HS-27A (cell line): Measurements from ENCODE around the gene OTX1.
"Not testable (repeated sequence)": the region's sequence is repeated elsewhere in the genome, so short reads cannot be mapped to it uniquely, and the experiment has no call there.

ENCODE experiments used
- DNase-seq: peaks from one replicate; pipeline ENCODE4 v3.0.0-alpha.2; 2012; ENCODE audit warnings: low read depth, missing footprints

Gene OTX1

DNA sequence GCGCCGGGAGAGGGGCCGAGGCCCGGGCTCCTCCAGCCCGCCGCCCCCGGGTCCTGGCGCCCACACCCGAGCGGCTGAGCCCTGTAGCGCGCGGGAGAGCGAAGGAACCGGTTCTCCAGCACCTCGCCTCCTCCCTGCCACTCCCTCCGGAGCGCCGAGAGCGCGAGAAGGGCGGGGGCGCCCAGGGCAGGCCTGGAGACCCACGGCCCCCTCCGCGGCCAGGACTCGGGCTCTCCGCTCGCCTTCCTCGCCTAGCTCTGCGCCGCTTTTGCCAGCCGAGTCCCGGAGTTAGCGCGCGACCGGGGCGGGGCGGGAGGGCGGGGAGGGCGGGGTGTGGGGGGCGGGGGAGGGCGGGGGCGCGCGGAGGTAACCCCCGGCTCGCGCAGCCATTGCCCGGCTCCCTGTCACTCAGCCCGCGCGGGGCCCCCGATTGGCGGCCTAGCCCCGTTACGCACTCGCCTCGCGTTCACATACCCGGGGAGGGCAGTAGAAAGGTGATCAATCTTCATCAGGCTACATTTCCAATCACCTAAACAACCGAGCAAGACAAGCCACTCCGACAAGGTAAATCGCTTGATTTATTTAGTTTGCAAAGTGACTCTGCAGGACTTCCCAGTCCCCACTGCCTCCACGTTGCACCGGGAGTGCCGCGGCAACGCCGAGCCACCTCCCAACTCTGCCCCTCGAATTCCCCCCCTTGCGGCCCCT, at the start of gene OTX1:
OTX1 (plus strand) TSS at position 497 of the 708 bp plus-strand sequence. CDS start 2,161 bp downstream, outside the sequence.
- no peak for DNase-seq

DNA sequence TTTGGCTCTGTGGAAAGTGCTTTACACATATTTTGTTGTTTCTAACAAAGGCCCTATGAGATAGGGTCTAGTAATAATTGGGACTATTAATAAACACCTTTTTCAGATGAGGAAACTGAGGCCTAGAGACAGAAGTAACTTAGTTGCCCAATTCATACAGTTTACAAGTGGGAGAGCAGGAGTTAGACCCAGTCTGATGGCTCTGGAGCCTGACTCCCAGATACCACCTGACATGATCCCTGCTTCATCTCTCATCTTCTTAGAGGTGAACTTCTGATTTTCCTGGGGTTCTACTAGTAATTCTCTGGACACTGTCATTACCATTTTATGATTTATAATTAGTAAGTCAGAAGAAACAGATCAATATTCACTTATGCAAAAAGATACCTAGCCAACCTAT, 49.1 kb upstream of the OTX1 start:
- no peak for DNase-seq

DNA sequence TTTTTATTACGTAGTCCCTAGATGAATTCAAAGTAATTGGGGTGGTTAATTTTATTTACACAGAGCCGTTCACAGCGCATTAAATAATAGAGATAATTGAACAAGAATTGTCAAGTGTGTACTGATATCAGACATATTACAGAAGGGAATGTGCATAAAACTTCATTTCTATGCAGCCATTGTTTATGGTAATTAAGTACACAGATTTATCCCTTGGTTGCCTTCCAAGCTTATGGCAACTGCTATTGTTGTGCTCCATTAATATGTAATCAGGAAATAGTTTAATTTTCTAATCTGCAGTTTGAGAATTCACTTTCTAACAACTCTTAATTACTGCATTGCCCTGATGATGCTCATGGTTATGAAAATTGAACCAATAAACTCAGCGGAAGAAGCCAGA, 47.3 kb upstream of the OTX1 start:
- DNase-seq = no peak

DNA sequence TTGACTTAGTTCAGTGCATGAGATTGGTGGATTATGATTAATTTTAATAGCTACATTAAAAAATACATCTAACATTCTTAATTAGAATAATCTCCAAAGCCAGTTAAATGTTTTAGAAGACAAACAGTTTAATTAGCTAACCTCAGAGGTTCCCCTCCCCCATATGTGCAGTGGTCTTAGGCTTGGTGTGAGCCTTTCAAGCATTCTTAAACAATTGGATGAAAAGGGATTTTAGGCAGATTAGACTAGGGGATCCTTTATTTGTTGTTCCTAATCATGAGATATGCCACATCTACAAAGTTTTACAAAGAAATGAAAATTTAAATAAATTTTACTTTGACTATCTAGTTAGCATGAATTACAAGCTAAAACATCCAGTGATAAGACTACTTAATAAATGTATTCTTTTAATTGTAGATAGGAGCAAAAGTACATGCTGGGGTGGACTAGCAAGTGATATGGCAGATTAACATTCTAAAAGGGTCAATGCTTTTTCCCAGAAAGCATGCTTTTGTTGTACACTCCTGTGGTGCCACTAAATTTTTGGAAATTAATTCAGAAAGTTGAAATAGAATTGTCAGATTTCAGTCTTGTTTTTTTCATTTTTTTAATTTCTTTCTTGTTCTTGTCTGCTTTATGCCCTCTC, 42.7 kb upstream of the OTX1 start:
- DNase-seq = no peak

DNA sequence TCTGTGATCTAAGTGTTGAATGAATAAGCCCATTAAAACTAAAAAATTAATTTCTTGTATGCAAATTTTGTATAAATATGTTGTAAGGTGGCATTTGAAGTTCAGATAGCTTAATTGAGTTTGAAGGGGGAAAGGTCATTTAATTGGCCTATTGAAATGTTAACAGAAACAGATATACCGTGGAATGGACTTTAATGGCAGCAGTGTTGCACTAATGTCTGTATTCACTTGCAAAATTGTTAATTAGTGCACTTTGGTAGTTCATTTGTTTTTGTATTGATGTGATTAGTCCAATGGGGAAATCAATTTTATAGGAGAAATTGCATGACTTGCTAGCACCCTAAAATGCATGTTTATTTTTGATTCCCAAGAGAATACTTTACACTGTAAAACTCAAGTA, 41.8 kb upstream of the OTX1 start:
- DNase-seq = no peak

DNA sequence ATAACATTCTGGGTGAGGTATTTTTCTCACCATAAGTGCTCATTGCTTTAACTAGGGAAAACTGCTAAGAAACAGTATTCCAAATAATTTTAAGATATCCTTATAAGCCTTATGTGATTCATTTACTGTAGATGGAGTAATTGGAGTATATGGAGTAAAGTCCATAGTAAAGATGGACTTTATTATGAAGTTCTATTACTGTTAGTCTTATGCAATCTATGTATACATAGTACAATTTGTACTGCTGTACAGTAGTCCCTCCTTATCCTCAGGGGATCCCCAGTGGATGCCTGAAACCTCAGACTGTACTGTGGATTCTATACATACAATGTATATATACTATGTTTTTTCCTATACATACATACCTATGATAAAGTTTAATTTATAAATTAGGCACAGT, 41.1 kb upstream of the OTX1 start:
- DNase-seq = no peak

DNA sequence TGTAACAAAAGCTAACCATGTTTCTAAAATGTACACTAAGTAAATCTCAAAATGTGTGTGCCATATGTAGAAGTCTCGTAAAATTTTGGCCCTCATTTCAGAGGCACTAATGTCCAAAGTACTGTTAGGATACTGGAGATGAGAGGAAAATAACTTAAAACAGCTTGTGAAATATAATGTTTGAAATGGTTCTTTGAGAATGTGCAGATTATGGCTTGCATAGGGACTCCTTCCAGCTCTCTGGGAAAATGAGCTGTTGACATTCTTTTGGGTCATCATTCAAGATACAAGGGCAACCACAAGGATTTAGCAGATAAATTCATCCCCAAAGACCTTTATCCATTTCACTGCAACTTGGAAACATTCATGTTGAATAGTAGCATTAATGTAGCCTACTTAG, 38.1 kb upstream of the OTX1 start:
- DNase-seq = no peak

DNA sequence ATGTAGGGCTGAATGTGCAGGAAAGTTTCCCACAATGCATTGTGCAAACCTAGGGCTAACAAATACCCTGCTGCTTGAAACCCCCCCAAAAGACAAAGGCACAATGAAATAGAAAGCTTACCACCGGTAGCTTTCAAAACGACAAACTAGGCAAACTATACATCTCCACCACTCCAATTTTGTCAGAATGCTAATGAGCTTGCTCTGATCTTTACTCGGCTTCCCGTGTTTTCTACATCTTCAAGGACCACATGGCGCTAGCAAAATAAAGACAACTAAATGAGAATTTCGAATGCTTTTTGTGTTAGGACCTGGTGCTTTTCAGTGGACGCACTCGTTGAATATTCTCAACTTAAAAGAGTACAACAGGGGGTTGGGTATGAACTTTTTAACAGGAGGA, 37.2 kb upstream of the OTX1 start:
- DNase-seq = no peak

DNA sequence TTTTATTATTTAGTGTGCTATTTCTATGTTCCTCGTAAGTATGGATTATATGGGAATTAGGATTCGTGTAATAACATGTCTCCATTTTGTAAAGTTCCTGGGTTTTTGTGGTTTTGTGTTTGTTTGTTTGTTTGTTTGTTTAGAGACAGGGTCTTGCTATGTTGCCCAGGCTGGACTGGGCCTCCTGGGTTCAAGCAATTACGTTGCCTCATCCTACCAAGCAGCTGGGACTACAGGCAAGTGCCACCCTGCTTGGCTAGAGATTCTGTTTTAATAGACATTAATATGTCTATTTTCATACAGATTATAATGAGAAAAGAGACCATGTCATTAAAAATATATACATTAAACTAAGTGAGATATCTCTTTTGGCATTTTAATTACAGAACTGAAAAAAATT, 35.2 kb upstream of the OTX1 start:
- DNase-seq = no peak

DNA sequence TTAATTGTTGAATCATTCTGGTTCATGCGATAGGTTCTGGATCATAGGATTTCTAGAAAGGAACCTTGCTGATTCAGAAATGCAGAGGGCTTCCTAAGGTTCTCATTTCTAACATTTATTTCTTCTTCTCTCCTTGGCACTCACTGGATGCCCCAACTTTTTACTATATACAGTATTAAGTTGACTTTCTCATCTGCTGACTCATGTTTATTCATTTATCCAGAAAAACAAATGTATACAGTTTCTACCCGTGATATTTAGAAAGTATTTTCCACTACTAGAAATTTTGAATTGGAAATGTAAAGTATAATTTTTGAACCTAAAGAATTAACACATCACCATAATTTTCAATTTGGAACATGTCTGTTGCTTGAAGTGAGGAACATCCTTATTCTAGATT, 32.2 kb upstream of the OTX1 start:
- DNase-seq = no peak

DNA sequence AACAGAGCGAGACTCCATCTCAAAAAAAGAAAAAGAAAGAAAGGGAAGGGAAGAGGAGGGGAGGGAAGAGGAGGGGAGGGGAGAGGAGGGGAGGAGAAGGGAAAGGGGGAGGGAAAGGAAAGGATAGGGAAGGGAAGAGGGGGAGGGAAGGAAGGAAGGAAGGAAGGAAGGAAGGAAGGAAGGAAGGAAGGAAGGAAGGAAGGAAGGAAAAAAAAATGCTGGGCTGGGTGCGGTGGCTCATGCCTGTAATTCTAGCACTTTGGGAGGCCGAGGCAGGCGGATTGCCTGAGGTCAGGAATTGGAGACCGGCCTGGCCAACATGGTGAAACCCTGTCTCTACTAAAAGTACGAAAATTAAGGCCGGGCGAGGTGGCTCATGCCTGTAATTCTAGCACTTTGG, 30.9 kb upstream of the OTX1 start:
- DNase-seq = not testable (repeated sequence)

DNA sequence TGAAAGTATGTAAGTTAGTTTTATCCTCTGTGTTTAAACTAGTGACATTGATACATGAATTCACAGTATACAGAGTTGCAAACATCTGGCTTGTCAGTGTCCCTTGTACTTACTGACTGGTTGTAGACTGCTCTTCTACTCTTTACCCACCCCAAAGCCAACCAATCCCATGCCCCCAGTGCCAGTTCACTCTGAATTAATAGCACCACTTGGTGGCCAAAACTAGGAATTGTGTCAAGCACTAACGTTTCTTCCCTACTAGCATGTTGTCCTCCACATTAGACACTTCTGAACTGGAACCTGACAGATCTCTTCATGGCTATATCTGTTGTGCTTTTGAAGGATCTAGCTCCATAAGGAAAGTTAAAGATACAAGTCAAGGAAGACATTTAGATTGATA, 27.2 kb upstream of the OTX1 start:
- no peak for DNase-seq

DNA sequence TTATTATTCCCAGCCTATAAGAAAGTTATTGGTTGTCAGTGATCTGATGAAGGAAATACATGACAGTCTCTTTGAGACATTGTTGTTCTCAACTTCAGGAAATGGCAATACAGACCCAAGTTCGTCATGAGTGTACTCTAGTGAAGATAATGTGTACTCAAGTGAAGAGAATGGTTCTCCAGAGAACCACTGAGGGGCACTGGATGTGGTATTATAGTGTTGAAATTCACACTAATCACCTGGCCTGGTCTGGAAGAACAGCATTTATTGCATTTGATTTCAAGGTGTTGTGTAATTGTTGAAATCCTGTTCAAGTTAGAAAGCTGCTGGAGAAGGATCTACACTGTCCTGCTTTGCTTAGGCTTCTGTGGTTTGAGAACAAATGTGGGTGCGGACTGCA, 23.4 kb upstream of the OTX1 start:
- no peak for DNase-seq

DNA sequence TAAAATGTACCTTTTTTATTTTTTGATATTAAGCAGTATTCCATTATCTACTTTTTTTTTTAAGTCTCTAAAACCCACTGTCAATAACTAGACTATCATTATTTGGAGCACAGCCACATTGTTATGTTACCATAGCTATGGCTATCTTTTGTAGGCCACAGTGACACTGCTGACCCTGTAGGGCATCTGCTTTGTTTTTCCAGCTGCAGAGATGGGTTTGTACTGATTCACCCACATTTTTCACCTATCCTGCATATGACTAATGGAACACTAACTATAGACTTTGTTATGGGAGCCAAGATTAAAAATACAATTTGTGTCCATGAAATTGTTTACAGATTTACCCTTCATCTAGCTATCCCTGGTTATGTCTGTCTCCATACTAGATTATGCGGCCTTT, 21.6 kb upstream of the OTX1 start:
- no peak for DNase-seq

DNA sequence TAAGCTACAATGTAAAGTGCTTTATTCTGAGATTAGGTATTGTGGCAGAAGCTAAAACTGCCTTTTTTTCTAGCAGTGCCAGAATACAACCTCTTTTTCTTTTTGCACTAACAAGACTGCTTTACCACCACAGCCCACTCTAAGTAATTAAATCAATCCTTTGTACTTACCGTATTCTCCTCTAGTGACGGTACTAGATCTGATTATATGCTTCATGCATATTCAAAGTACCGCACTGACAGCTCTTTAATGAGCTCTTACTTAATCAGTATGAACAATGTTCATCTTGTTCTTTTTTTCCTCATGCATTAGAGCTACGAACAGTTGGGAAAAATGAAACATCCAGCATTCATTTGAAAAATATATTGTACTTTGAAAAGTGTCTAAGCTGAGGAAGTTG, 16.1 kb upstream of the OTX1 start:
- no peak for DNase-seq

DNA sequence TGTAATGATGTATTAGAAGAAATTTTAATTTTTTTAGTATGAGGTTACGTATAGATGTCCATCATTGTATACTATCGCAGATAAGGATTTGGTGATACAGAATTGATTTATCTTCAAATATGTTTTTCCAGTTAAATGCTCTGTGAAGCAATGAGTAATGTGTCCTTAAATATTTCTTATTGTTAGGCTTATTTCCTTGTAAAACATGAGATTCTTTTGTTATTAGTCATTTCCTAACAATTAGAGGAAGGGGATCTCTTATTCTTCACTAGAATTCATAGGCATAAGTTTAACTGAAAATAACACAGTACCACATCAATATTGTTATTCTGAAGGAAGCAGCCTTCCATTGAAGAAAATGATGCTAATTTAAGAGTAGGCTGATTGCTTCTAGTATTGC, 15.5 kb upstream of the OTX1 start:
- DNase-seq = no peak

DNA sequence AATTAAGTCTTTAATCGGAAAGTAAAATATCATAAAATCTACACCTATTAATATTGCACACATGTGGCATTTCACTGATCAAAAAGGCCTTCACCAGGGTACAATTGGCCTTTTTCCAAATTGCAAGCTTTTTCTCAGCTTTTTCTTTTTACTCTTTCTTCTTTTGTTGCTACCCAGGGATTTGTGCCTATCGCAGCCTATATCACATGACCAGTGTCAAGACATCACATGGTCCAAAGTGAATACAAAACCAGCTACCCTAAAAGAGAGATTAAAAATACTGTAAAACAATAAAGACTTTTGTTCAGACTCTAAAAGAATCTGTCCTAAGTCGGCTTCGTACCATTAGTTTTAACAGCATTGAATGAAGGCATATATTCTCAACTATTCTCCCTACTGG, 15.0 kb upstream of the OTX1 start:
- no peak for DNase-seq

DNA sequence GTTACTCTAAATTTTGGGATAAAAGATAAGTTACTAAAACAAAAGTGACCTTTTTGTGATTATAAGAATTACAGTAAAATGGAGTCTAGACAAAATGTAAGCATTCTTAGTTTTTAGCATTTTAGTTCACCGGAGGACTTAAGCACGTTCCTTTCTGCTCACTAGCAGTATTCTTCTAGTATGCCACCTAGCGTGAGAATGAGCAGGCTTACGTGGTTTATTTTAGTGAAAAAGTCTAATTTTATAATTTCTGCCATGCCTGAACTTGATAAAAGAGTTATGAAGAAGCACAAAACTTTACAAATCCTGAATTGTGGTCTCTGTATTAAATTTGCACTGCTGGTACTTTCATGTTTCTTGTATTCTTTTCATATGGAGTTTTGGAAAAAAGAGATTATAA, 12.6 kb upstream of the OTX1 start:
- DNase-seq = no peak

DNA sequence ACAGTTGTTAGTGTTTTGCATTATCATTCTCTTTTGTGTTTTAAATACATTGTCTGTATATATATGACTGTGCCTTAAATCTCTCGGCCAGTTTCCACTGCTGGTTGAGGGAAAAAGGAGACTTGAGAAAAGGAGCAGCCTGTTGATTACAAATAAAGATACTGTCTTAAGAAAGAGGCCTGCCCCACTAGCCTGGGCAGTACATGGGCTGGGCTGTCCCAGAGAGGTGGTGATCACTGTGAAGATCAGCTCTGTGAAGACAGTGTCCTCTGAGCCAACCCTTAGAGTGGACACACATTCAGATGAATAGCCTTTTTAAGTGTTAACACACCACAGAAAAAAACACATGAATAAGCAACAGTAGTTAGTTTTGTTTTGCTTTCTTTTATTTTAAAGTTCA, 10.0 kb upstream of the OTX1 start:
- DNase-seq = no peak

DNA sequence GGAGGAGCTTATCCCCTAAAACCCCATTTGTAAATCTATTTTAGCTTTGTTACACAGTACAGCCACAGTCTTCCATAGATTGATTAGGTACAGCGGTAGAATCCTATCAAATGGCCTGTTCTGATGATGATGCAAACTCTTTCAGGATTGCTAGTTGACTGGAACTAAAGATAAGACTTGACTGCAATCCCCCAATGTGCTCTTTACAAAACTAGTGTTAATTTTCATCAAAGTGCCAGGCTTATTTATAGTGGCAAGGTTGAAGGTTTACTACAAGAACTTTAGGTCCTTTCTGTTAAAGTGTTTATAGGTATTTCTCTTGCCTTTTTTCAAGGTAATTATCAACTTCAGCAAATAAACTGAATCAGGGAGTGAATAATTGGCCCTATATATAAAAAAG, 9.0 kb upstream of the OTX1 start:
- no peak for DNase-seq

DNA sequence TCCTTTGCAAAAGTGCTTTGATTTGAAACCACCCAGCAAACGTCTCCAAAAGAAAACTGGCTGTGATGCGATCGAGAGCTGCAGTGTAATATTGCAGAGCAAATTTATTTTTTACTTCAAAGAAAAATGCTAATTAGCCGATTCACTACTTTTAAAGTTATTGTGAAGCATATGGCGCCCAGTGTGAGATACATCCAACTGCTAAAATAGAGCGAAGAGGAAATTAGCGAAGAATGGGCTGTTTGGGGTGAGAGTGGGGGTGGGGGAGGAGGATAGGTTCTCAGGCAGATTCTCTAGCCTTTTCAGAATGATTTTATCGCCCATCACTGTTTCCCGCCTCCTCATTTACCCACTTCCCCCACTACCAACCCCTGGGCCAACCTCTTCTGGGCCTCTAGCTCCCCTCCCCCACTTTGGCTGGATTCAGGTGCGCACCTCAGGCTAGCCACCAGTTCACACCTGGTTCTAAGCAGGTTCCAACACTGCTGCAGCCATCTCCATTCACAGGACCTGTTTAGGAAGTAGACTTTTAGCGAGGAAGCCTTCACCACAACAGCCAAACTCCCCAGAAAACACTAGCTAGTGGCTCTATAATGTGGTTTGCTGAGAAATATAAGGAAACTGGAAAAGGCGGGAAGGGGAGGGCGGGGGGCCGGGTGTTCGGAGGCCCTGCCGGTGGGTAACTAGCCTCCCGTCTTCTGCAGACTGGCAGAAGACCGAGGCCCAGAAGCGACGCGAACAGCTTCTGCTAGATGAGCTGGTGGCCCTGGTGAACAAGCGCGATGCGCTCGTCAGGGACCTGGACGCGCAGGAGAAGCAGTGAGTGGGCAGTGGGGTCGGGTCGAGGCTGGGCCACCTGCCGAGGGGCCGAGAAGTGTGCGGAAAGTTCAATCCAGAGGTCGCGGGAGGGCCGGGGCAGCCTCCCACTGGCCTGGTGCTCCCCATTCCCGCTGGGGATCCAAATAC, 6.0 kb upstream of the OTX1 start:
- DNase-seq = no peak

DNA sequence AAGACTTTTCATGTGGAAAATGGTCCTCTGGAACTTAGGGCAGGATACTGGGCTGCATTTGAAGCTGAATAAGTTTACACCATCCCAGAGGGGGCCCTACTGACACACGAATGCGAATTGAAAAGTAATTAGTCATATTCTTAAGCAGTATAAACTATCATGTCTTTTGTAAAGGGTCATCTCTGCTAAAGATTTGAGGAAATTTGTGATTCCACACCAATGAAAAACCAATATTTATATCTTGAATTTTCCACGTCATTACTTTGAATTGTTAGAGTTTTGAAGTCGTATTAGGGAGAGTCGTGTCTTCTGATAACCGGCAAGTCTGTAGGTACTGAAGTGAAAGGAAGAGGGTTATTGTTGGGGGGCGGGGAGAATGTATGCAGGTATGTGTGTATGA, 4.1 kb upstream of the OTX1 start:
- no peak for DNase-seq

DNA sequence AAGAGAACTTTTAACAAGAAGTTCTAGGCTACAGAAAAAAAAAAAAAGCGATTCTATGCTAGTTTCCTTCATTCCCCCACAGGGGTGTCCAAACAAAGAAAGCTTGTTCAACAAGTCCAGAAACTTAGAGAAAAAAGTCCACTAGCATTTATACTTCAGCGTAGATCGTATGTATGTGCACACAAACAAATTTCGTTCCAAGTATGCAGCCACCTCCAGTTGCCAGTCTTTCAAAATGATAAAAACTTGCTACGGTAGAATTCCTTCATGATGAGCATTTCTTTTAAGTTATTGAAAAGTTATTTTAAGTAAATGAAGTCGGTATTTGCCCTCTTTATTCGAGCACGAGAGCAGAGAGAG, 3.7 kb upstream of the OTX1 start:
- no peak for DNase-seq
